K562 (cell line): ENCODE measurements around the gene CLIC2. TPM values are rescaled to one million over a fixed set of nuclear protein-coding genes. Genes with fewer than 3 reads are reported as not detected.

Experiments used
- ARID3B ChIP-seq: fragments of 250-450 bp; sonication (Bioruptor Pico); IDR thresholded peaks from 2 replicates; pipeline ENCODE4 v1.4.0; 2020; ENCODE audit warnings: borderline replicate concordance
- CBX5 ChIP-seq: IDR thresholded peaks from 2 replicates; pipeline ENCODE4 v1.6.1; 2014; ENCODE audit warnings: low read depth, borderline replicate concordance
- NR2C1 ChIP-seq, 2 experiments: fragments of 450-650 bp; IDR thresholded peaks; 2 replicates each; pipeline ENCODE4 v1.6.1; 2017; ENCODE audit warnings: mild to moderate bottlenecking in 2 of 2, antibody characterized with exemption in 1 of 2, inconsistent platforms in 1 of 2, missing compliant biosample characterization in 1 of 2, missing genetic modification characterization in 1 of 2
- PBX2 ChIP-seq, 2 experiments: IDR thresholded peaks in 1 of 2; conservative IDR thresholded peaks in 1 of 2; 2 replicates each; pipeline ENCODE4 v1.6.1; 2016; ENCODE audit warnings: low read depth in 2 of 2, mild to moderate bottlenecking in 1 of 2, missing compliant biosample characterization in 1 of 2, missing genetic modification characterization in 1 of 2, moderate library complexity in 1 of 2
- POLR3G ChIP-seq: IDR thresholded peaks from 2 replicates; pipeline ENCODE4 v1.6.1; 2011; ENCODE audit not compliant: insufficient read length, insufficient replicate concordance; ENCODE audit errors: extremely low read depth
- PREB ChIP-seq: sonication (generic); formaldehyde crosslinking; IDR thresholded peaks from 2 replicates; pipeline ENCODE4 v1.8.1; 2023; ENCODE audit warnings: mild to moderate bottlenecking, missing genetic modification reagents
- RERE ChIP-seq: sonication (generic); formaldehyde crosslinking; IDR thresholded peaks from 2 replicates; pipeline ENCODE4 v1.8.0; 2023; ENCODE audit warnings: missing genetic modification reagents, mild to moderate bottlenecking, borderline replicate concordance
- RUNX1 ChIP-seq: sonication (generic); IDR thresholded peaks from 2 replicates; pipeline ENCODE4 v1.6.1; 2016; ENCODE audit warnings: antibody characterized with exemption, low read depth
- SIRT6 ChIP-seq: IDR thresholded peaks from one replicate; pipeline ENCODE4 v1.6.1; 2012; ENCODE audit warnings: low read depth, mild to moderate bottlenecking, control low read depth, inconsistent platforms, low read length, moderate library complexity
- TBL1XR1 ChIP-seq, 2 experiments: IDR thresholded peaks; 2 replicates each; pipeline ENCODE4 v1.6.1; 2012; ENCODE audit warnings: improper control_type of control experiment in 2 of 2, low read length in 2 of 2, mild to moderate bottlenecking in 1 of 2
- ZBED1 ChIP-seq: IDR thresholded peaks from 2 replicates; pipeline ENCODE4 v1.6.1; 2014
- ZNF184 ChIP-seq: sonication (generic); formaldehyde crosslinking; IDR thresholded peaks from 2 replicates; pipeline ENCODE4 v1.5.0; 2020; ENCODE audit warnings: missing genetic modification reagents
- ZNF217 ChIP-seq: sonication (generic); formaldehyde crosslinking; IDR thresholded peaks from 2 replicates; pipeline ENCODE4 v1.8.0; 2022; ENCODE audit warnings: mild to moderate bottlenecking, missing genetic modification reagents
- ZNF75A ChIP-seq: fragments of 450-650 bp; formaldehyde crosslinking; IDR thresholded peaks from 2 replicates; pipeline ENCODE4 v1.4.0; 2020; ENCODE audit warnings: mild to moderate bottlenecking
- ZSCAN32 ChIP-seq: fragments of 450-650 bp; formaldehyde crosslinking; IDR thresholded peaks from 2 replicates; pipeline ENCODE4 v1.4.0; 2020; ENCODE audit warnings: mild to moderate bottlenecking, moderate library complexity
- polyA plus RNA-seq, 8 experiments: library from polyadenylated mRNA; depleted of rRNA in 4 of 8; stranded (reverse) in 5 of 8; unstranded in 3 of 8; fragments of >200 nt; fragmentation: Nextera tagmentation in 2 of 8; fragmentation: Illumina TruSeq in 1 of 8; extraction: Ambion mirVana in 2 of 8; extraction: Trizol in 1 of 8; gene quantifications; 2 replicates each; pipeline versions ENCODE4 v1.2.1 to v1.2.3, GENCODE V29; 2011 to 2014; ENCODE audit warnings: inconsistent platforms in 1 of 8, missing spikeins in 1 of 8
- total RNA-seq, 7 experiments: library from RNA; depleted of rRNA in 6 of 7; stranded (reverse); fragments of >200 nt in 6 of 7; fragmentation: Illumina TruSeq in 2 of 7; extraction: Trizol in 2 of 7; gene quantifications; 2 replicates each; pipeline versions ENCODE4 v1.2.1 to v1.2.3, GENCODE V29; 2011 to 2021; ENCODE audit warnings: low replicate concordance in 1 of 7

The CLIC2 gene
- total and polyA plus RNA-seq, 9 of the 15 experiments (the other 6 are each of a cell fraction or from before 2014, with no cell fraction given): 37.0 to 83.7 (median 74.7) TPM

- TF ChIP-seq RERE (CRISPR knock-in tag) (no peak), PREB (CRISPR knock-in tag) (no peak), RUNX1 (no peak), ZSCAN32 (CRISPR knock-in tag) (no peak), PBX2 (CRISPR knock-in tag; IDR thresholded peaks at IDR 0.05; ENCODE audit: low read depth) (no peak), PBX2 (tag; conservative IDR thresholded peaks at IDR 0.05; ENCODE audit: low read depth) (peak; percentile 38; the same call in 1 of the 2 replicates), NR2C1 (IDR thresholded peaks at IDR 0.05) (peak; percentile 69; the same call in 1 of the 2 replicates), NR2C1 (tag; IDR thresholded peaks at IDR 0.05) (peak; percentile 57), POLR3G (no peak), ZNF184 (CRISPR knock-in tag) (no peak), ZBED1 (no peak), ARID3B (no peak), ZNF217 (CRISPR knock-in tag) (no peak), TBL1XR1 (IDR thresholded peaks at IDR 0.05; ENCODE audit: low read length in 2 of 2) (no peak), CBX5 (peak; percentile 42; the same call in 1 of the 2 replicates), ZNF75A (CRISPR knock-in tag) (peak; percentile 79; the same call in 1 of the 2 replicates), SIRT6 (no peak)
Observed at GRCh38 chrX:155270969-155271368, 63.4 kb downstream of the CLIC2 start (continued).
